ENCODE measurements around the gene LRBA.

DNA sequence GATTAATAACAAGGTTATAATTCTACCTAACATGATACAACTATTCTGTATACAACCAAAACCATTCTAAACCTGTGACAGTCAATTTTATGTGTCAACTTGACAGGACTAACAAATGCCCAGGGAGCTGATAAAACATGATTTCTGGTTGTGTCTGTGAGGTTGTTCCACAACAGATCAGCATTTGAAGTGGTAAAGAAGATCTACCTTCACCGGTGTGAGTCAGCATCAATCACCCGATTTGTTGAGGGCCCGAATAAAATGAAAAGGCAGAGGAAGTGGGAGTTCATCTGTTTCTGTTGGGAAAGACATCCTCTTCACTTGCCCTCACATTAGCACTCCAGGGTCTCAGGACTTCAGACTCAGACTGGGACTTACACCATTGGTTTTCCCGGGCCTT is 245.2 kb downstream of the LRBA start:
- TF ChIP-seq, protein P1, sequence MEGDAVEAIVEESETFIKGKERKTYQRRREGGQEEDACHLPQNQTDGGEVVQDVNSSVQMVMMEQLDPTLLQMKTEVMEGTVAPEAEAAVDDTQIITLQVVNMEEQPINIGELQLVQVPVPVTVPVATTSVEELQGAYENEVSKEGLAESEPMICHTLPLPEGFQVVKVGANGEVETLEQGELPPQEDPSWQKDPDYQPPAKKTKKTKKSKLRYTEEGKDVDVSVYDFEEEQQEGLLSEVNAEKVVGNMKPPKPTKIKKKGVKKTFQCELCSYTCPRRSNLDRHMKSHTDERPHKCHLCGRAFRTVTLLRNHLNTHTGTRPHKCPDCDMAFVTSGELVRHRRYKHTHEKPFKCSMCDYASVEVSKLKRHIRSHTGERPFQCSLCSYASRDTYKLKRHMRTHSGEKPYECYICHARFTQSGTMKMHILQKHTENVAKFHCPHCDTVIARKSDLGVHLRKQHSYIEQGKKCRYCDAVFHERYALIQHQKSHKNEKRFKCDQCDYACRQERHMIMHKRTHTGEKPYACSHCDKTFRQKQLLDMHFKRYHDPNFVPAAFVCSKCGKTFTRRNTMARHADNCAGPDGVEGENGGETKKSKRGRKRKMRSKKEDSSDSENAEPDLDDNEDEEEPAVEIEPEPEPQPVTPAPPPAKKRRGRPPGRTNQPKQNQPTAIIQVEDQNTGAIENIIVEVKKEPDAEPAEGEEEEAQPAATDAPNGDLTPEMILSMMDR (IDR thresholded peaks at IDR 0.05; ENCODE audit: low read depth, low read length, poor library complexity, severe bottlenecking) = no peak
- TF ChIP-seq EZH2phosphoT487 (IDR thresholded peaks at IDR 0.05; ENCODE audit: borderline replicate concordance, low read length) = no peak
